Measurements from ENCODE around the gene LRRC71.

DNA sequence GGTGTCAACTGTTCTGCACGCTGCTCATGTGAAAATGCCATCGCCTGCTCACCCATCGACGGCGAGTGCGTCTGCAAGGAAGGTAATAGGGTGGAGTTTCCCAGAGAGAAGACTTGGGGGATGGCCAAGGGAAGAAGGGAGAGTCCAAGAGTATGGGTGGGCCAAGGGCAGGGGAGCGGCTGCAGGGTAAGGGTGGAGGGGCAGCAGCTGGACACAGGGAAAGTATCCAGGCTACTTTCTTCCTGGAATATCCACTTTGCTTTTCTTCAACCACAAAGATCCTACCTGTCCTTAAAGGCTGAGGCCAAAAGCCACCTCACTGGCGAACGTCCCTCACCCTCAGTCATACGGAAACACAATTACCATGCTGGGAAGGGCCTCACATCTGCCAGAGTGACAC lies 11.5 kb upstream of the LRRC71 start:
- TF ChIP-seq RCOR1 (IDR thresholded peaks at IDR 0.05; ENCODE audit: insufficient replicate concordance, low read length) (no peak), CTCF (conservative IDR thresholded peaks at IDR 0.05; ENCODE audit: low read depth, low read length) (no peak), MAFK (IDR thresholded peaks at IDR 0.05; ENCODE audit: low read depth, low read length) (no peak), POLR2A (IDR thresholded peaks at IDR 0.05; ENCODE audit: low read depth, low read length) (no peak), CEBPB (IDR thresholded peaks at IDR 0.05; ENCODE audit: low read depth, low read length) (no peak), USF2 (IDR thresholded peaks at IDR 0.05; ENCODE audit: low read depth, low read length) (no peak), RAD21 (IDR thresholded peaks at IDR 0.05; ENCODE audit: low read length) (no peak)
- TF ChIP-seq, protein P1, sequence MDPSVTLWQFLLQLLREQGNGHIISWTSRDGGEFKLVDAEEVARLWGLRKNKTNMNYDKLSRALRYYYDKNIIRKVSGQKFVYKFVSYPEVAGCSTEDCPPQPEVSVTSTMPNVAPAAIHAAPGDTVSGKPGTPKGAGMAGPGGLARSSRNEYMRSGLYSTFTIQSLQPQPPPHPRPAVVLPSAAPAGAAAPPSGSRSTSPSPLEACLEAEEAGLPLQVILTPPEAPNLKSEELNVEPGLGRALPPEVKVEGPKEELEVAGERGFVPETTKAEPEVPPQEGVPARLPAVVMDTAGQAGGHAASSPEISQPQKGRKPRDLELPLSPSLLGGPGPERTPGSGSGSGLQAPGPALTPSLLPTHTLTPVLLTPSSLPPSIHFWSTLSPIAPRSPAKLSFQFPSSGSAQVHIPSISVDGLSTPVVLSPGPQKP (IDR thresholded peaks at IDR 0.05; ENCODE audit: borderline replicate concordance, low read depth, low read length), result no peak

All from IMR-90 (cell line).